A673 (cell line): ENCODE measurements around the gene NUDT14.

Experiments used
- CTCF ChIP-seq: fragments of 300-800, 200-600 bp; sonication (generic); conservative IDR thresholded peaks from 2 replicates; pipeline ENCODE4 v1.5.1; 2017; ENCODE audit warnings: low read depth, mild to moderate bottlenecking, antibody characterized with exemption, low read length, moderate library complexity, mixed read lengths
- EZH2 ChIP-seq: fragments of 200-600 bp; sonication (generic); IDR thresholded peaks from 2 replicates; pipeline ENCODE4 v1.6.1; 2017; ENCODE audit warnings: borderline replicate concordance, low read depth, mild to moderate bottlenecking, mixed read lengths, antibody characterized with exemption, low read length; ENCODE audit not compliant: poor library complexity, severe bottlenecking

GRCh38 chr14:105153331-105153731, 27.8 kb downstream of the NUDT14 start:
- TF ChIP-seq EZH2: no peak
- TF ChIP-seq CTCF: no peak
